GM12878 (cell line): ENCODE results near the gene CORO2B.

Experiments
- CEBPB ChIP-seq, 2 experiments: fragments of 150-350 bp in 1 of 2; IDR thresholded peaks; 2 replicates each; pipeline ENCODE4 v1.6.1; 2012 to 2014; ENCODE audit warnings: low read depth in 2 of 2, low read length in 2 of 2, borderline replicate concordance in 1 of 2, inconsistent platforms in 1 of 2
- CTCF ChIP-seq, 3 experiments: IDR thresholded peaks in 2 of 3; conservative IDR thresholded peaks in 1 of 3; 2 replicates each; pipeline ENCODE4 v1.5.1; 2011; ENCODE audit warnings: low read depth in 3 of 3, low read length in 3 of 3, mild to moderate bottlenecking in 3 of 3, control low read depth in 2 of 3, moderate library complexity in 2 of 3, inconsistent platforms in 1 of 3, mixed read lengths in 1 of 3; ENCODE audit not compliant: control insufficient read depth in 2 of 3, insufficient read depth in 1 of 3; ENCODE audit errors: extremely low read depth in 1 of 3
- TF ChIP-seq, protein P1 (sequence below): fragments of 450-650 bp; IDR thresholded peaks from 2 replicates; pipeline ENCODE4 v1.6.1; 2017; ENCODE audit warnings: mild to moderate bottlenecking

DNA sequence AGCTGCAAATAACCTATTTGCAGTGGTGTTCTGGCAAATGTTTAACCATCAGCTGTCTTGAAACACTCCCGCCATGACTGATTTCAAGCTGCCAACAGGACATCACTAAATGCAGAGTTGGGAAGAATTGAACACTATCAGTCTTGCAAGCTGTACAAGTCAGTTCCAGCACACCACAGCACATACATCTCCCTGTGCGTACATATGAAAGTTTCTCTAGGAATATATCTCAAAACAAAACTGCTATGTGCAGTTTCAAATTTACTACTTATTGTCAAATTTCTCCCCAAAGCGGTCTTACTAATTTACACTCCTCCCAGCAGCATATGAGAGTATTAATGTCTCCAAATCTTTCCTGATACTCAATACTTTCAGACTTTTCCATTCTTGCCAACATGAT lies 30.4 kb upstream of the CORO2B start:
- TF ChIP-seq CTCF (IDR thresholded peaks at IDR 0.05 in 2 of 3, conservative IDR thresholded peaks at IDR 0.05 in 1 of 3; ENCODE audit: control insufficient read depth in 2 of 3, extremely low read depth in 1 of 3, insufficient read depth in 1 of 3, low read depth in 3 of 3, low read length in 3 of 3) (no peak), CEBPB (IDR thresholded peaks at IDR 0.05; ENCODE audit: borderline replicate concordance in 1 of 2, low read depth in 2 of 2, low read length in 2 of 2) (no peak)
- TF ChIP-seq, protein P1, sequence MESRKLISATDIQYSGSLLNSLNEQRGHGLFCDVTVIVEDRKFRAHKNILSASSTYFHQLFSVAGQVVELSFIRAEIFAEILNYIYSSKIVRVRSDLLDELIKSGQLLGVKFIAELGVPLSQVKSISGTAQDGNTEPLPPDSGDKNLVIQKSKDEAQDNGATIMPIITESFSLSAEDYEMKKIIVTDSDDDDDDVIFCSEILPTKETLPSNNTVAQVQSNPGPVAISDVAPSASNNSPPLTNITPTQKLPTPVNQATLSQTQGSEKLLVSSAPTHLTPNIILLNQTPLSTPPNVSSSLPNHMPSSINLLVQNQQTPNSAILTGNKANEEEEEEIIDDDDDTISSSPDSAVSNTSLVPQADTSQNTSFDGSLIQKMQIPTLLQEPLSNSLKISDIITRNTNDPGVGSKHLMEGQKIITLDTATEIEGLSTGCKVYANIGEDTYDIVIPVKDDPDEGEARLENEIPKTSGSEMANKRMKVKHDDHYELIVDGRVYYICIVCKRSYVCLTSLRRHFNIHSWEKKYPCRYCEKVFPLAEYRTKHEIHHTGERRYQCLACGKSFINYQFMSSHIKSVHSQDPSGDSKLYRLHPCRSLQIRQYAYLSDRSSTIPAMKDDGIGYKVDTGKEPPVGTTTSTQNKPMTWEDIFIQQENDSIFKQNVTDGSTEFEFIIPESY: no peak
